ENCODE measurements around the gene P3H3. TPM values are rescaled to one million over a fixed set of nuclear protein-coding genes. Genes with fewer than 3 reads are reported as not detected.

The P3H3 gene
- total RNA-seq, 4 donors from 2014 or later = 2.6 to 6.6 (median 4.4) TPM

- Histone ChIP-seq H3K36me3 (peaks cover 0 to 37% (median 0%) of the 10 kb centered on the region in 3 donors), H3K27me3 (peaks cover 0 to 50% (median 0%) of the 10 kb centered on the region in 4 donors), H3K9me3 (no peaks in the 10 kb centered on the region), H3K4me1 (peaks cover 2 to 43% (median 8%) of the 10 kb centered on the region in 3 donors), H3K27ac (no peak overlapping the region), H3K4me3 (no peak overlapping the region)
- DNase-seq = no peak
- intact Hi-C loops (cut with DNase I) = no loop called here
- 73 to 84% methylated on average over 2 to 9 of the region's 11 CpGs for WGBS, 2 donors
- no peak for TF ChIP-seq POLR2A (IDR thresholded peaks at IDR 0.05)
- no peak for TF ChIP-seq CTCF (IDR thresholded peaks at IDR 0.05)
Observed at GRCh38 chr12:6830286-6830890, 2.2 kb downstream of the P3H3 start.

DNA sequence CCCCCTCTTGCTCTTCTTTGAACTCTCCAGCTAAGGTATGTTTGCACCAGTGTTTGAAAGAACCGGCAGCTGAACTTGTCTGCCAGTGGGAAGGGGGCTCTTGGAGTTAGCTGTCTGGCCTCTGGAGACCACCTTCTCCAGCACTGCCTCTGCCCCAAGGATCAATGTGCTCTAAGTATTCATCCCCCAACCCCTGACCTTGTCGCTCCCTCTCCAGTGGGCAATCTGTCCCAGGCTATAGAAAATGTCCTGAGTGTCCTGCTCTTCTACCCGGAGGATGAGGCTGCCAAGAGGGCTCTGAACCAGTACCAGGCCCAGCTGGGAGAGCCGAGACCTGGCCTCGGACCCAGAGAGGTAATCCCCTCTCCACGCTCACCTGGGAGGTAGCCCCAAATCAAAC lies 2.8 kb downstream of the P3H3 start:
- intact Hi-C loops (cut with DNase I) = no loop called here
- H3K4me3 ChIP-seq = no peak overlapping the region
- peaks cover 2 to 41% (median 8%) of the 10 kb centered on the region in 3 donors for H3K4me1 ChIP-seq
- DNase-seq = no peak
- no peak overlapping the region for H3K27ac ChIP-seq
- H3K36me3 ChIP-seq = peaks cover 0 to 37% (median 0%) of the 10 kb centered on the region in 3 donors
- no peak for TF ChIP-seq CTCF (IDR thresholded peaks at IDR 0.05)
- TF ChIP-seq POLR2A (IDR thresholded peaks at IDR 0.05) = no peak
- no peaks in the 10 kb centered on the region for H3K9me3 ChIP-seq
- peaks cover 0 to 44% (median 0%) of the 10 kb centered on the region in 4 donors for H3K27me3 ChIP-seq
- WGBS, 2 donors = 69 to 95% methylated on average over 2 to 3 of the region's 6 CpGs

DNA sequence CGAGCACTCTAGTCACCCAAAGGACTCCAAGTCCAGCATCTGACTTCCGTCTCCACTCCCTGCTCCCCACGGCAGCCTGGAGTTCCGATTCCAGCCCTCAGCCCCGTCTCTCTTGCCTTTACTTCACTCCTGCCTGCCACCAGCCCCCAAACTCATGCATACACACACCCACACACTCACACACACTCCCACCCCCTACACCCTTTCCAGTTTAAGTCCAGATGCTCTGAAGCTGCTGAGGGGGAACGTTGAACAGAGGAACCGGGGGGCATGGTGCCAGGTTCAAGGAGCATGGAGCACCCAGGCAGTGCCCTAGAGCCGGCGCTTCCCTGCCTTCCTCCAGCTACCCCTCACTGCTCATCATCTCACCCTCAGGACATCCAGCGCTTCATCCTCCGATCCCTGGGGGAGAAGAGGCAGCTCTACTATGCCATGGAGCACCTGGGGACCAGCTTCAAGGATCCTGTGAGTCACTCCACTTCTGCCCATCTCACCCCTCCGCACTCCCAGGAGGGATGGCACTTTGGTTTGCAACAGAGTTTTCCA lies 3.3 kb downstream of the P3H3 start:
- peaks cover 0 to 38% (median 0%) of the 10 kb centered on the region in 4 donors for H3K27me3 ChIP-seq
- H3K9me3 ChIP-seq = no peaks in the 10 kb centered on the region
- H3K27ac ChIP-seq = no peak overlapping the region
- intact Hi-C loops (cut with DNase I) = no loop called here
- H3K4me1 ChIP-seq = peaks cover 2 to 41% (median 8%) of the 10 kb centered on the region in 3 donors
- WGBS, 2 donors = 80 to 87% methylated on average over 6 to 9 of the region's 12 CpGs
- H3K4me3 ChIP-seq = no peak overlapping the region
- peaks cover 0 to 40% (median 0%) of the 10 kb centered on the region in 3 donors for H3K36me3 ChIP-seq
- no peak for TF ChIP-seq CTCF (IDR thresholded peaks at IDR 0.05)
- no peak for TF ChIP-seq POLR2A (IDR thresholded peaks at IDR 0.05)
- DNase-seq = no peak

DNA sequence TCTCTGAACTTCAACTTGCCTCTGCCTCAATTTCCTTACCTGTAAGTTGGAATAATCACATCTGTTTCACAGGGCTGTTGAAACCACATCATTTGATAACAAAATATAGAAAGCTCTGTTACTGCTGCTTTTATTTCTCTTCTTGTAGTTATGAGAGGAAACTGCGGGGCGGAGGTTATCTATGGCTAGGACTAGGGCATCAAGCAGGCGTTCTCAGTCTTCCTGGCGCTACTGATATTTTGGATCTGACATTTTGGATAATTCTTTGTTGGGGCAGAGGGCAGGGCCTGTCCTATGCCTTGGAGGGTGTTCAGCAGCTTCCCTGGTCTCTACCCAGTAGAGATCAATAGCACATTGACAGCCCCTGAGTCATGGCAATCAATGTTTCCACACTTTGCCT lies 3.9 kb downstream of the P3H3 start:
- Histone ChIP-seq H3K4me1 (peaks cover 2 to 36% (median 5%) of the 10 kb centered on the region in 3 donors), H3K4me3 (no peak overlapping the region), H3K36me3 (peaks cover 0 to 46% (median 0%) of the 10 kb centered on the region in 3 donors), H3K27me3 (peaks cover 0 to 32% (median 0%) of the 10 kb centered on the region in 4 donors), H3K9me3 (no peaks in the 10 kb centered on the region), H3K27ac (no peak overlapping the region)
- 86 to 93% methylated on average over 4 of the region's 4 CpGs for WGBS, 2 donors
- TF ChIP-seq POLR2A (IDR thresholded peaks at IDR 0.05) (no peak), CTCF (IDR thresholded peaks at IDR 0.05) (no peak)
- DNase-seq = no peak
- intact Hi-C loops (cut with DNase I) = no loop called here

- Histone ChIP-seq H3K4me1 (peaks cover 0 to 24% (median 0%) of the 10 kb centered on the region in 3 donors), H3K27me3 (peaks cover 0 to 22% (median 0%) of the 10 kb centered on the region in 4 donors), H3K4me3 (no peak overlapping the region), H3K9me3 (no peaks in the 10 kb centered on the region), H3K36me3 (peaks cover 0 to 58% (median 0%) of the 10 kb centered on the region in 3 donors), H3K27ac (no peak overlapping the region)
- 70 to 82% methylated on average over 2 to 5 of the region's 6 CpGs for WGBS, 2 donors
- intact Hi-C loops (cut with DNase I) = no loop called here
- no peak for DNase-seq
- TF ChIP-seq POLR2A (IDR thresholded peaks at IDR 0.05) = no peak
- TF ChIP-seq CTCF (IDR thresholded peaks at IDR 0.05) = no peak
Observed at GRCh38 chr12:6833189-6833890, 5.1 kb downstream of the P3H3 start.

Measured in esophagus squamous epithelium (tissue), 5 donors.